Measurements from ENCODE around the gene UBL4A. TPM values are rescaled to one million over a fixed set of nuclear protein-coding genes. Genes with fewer than 3 reads are reported as not detected.

UBL4A gene
- total RNA-seq, 3 donors from 2014 or later, result 36.2 to 40.1 (median 38.3) TPM

DNA sequence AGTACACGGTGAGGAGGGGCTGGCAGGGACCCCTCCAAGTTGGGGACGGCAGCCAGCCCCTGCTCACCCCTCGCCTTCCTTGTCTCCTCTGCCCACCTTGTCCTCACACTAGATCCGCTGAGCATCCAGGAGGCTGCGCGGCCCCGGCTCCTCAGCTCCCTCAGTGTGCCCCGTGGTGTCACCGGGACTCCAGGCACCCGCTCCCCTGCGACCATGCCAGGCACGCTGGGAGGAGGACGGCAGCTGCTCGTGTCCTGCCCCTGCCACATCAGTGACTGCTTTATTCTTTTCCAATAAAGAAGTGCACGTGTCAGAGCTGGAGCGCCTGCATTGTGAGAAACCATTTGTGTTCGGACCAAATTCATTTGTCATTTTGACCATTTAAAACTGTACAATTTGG lies 36.1 kb downstream of the UBL4A start:
- H3K36me3 ChIP-seq, result no peaks in the 10 kb centered on the region

DNA sequence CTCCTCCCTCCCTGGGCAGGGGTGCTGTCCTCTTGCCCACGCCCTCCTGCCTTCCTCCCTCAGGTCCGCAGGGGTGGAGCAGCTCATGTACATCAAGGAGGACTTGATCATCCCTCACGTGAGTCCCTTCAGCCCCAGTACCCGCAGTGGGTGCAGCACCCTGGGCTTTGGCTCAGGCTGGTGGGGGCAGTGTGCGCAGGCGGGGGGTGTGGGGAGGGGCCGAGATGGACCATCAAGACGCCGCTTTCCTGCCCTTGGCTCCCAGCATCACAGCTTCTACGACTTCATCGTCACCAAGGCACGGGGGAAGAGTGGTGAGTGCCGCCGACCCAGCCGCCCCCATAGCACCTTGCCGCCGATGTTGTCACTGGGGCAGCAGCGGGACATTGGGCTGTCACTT lies 36.8 kb downstream of the UBL4A start:
- H3K9me3 ChIP-seq, result no peaks in the 10 kb centered on the region
- no peak overlapping the region for H3K4me3 ChIP-seq
- DNase-seq (ENCODE audit: low spot score in 2 of 2), result no peak
- no peaks in the 10 kb centered on the region for H3K36me3 ChIP-seq
- no peaks in the 10 kb centered on the region for H3K4me1 ChIP-seq
- H3K27me3 ChIP-seq, result peaks cover 0 to 44% of the 10 kb centered on the region in 2 donors
- intact Hi-C loops (cut with DNase I; ENCODE audit: low total_unique reads), result loop anchor here (5.0 kb wide), 1 partner anchor 837 kb away; no protein-coding TSS in a partner anchor
- TF ChIP-seq POLR2A (IDR thresholded peaks at IDR 0.05) (no peak), POLR2AphosphoS5 (IDR thresholded peaks at IDR 0.05) (no peak)
- TF ChIP-seq, protein P1, sequence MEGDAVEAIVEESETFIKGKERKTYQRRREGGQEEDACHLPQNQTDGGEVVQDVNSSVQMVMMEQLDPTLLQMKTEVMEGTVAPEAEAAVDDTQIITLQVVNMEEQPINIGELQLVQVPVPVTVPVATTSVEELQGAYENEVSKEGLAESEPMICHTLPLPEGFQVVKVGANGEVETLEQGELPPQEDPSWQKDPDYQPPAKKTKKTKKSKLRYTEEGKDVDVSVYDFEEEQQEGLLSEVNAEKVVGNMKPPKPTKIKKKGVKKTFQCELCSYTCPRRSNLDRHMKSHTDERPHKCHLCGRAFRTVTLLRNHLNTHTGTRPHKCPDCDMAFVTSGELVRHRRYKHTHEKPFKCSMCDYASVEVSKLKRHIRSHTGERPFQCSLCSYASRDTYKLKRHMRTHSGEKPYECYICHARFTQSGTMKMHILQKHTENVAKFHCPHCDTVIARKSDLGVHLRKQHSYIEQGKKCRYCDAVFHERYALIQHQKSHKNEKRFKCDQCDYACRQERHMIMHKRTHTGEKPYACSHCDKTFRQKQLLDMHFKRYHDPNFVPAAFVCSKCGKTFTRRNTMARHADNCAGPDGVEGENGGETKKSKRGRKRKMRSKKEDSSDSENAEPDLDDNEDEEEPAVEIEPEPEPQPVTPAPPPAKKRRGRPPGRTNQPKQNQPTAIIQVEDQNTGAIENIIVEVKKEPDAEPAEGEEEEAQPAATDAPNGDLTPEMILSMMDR (IDR thresholded peaks at IDR 0.05), result no peak
- no peak overlapping the region for H3K27ac ChIP-seq

More for the DNA sequence above, 36.1 kb downstream of the UBL4A start:
- TF ChIP-seq POLR2AphosphoS5 (IDR thresholded peaks at IDR 0.05) (no peak), POLR2A (IDR thresholded peaks at IDR 0.05) (no peak)
- TF ChIP-seq, protein P1 (IDR thresholded peaks at IDR 0.05), result no peak
- H3K27ac ChIP-seq, result no peak overlapping the region
- DNase-seq (ENCODE audit: low spot score in 2 of 2), result no peak
- H3K9me3 ChIP-seq, result no peaks in the 10 kb centered on the region
- peaks cover 0 to 37% of the 10 kb centered on the region in 2 donors for H3K27me3 ChIP-seq
- no peaks in the 10 kb centered on the region for H3K4me1 ChIP-seq
- no peak overlapping the region for H3K4me3 ChIP-seq
- intact Hi-C loops (cut with DNase I; ENCODE audit: low total_unique reads), result no loop called here

DNA sequence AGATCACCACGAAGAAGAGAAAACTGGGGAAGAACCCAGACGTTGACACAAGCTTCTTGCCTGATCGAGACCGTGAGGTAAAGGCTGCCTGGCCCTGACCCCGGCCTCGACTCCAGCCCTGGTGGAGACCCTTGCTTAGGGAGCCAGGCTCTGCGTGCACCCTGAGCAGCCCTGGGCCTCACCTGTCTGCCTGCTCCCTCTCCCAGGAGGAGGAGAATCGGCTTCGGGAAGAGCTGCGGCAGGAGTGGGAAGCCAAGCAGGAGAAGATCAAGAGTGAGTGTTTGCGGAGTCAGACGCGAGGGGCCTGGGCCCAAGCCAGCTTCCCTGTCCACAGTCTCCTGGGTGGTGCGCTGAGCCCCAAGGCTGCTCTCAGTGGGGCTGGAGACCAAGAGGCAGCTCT lies 37.9 kb downstream of the UBL4A start:
- Histone ChIP-seq H3K9me3 (no peaks in the 10 kb centered on the region), H3K4me1 (no peaks in the 10 kb centered on the region), H3K27ac (no peak overlapping the region), H3K27me3 (peaks cover 0 to 47% of the 10 kb centered on the region in 2 donors), H3K36me3 (no peaks in the 10 kb centered on the region), H3K4me3 (no peak overlapping the region)
- intact Hi-C loops (cut with DNase I; ENCODE audit: low total_unique reads), result loop anchor here (5.0 kb wide), 1 partner anchor 836 kb away; no protein-coding TSS in a partner anchor
- DNase-seq (ENCODE audit: low spot score in 2 of 2), result no peak
- no peak for TF ChIP-seq POLR2AphosphoS5 (IDR thresholded peaks at IDR 0.05)
- no peak for TF ChIP-seq POLR2A (IDR thresholded peaks at IDR 0.05)
- TF ChIP-seq, protein P1 (IDR thresholded peaks at IDR 0.05), result no peak

DNA sequence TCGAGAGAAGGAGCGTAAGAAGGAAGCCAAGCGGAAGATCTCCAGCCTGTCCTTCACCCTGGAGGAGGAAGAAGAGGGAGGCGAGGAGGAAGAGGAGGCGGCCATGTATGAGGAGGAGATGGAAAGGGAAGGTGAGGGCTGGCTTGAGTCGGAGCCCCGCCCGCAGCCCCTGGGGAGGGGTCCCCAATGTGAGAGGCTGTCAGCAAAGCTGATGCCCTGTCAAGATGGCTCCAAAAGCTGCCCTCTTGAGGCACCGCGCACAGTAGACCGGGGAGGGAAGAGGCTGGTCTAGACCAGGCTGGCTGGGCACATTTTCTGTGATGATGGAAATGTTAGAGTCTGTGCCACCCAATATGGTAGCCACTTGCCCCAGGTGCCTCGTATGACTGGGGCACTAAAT lies 40.0 kb downstream of the UBL4A start:
- H3K27ac ChIP-seq, result no peak overlapping the region
- TF ChIP-seq POLR2A (IDR thresholded peaks at IDR 0.05) (no peak), POLR2AphosphoS5 (IDR thresholded peaks at IDR 0.05) (no peak)
- TF ChIP-seq, protein P1 (IDR thresholded peaks at IDR 0.05), result no peak
- DNase-seq (ENCODE audit: low spot score in 2 of 2), result no peak
- intact Hi-C loops (cut with DNase I; ENCODE audit: low total_unique reads), result loop anchor here (5.0 kb wide), 1 partner anchor 834 kb away; no protein-coding TSS in a partner anchor
- H3K9me3 ChIP-seq, result no peaks in the 10 kb centered on the region
- no peaks in the 10 kb centered on the region for H3K36me3 ChIP-seq
- H3K4me3 ChIP-seq, result no peak overlapping the region
- peaks cover 0 to 54% of the 10 kb centered on the region in 2 donors for H3K27me3 ChIP-seq
- no peaks in the 10 kb centered on the region for H3K4me1 ChIP-seq

DNA sequence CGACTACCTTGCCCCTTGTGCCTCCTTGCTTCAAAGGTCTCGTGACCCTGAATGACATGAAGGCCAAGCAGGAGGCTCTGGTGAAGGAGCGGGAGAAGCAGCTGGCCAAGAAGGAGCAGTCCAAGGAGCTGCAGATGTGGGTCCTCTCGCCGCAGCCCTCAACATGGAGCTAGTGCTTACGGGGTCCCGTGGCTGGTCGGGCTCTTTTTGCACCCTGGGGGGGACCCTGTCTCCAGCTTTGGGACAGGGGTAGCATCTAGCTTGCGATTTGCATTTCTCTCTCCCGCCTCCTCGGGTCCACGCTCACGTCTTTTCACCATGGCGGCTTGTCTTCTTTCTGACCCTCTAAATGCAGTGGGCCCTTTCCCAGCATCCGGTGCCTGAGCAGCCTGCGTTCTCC lies 40.6 kb downstream of the UBL4A start:
- Histone ChIP-seq H3K27ac (no peak overlapping the region), H3K27me3 (peaks cover 0 to 57% of the 10 kb centered on the region in 2 donors), H3K4me1 (no peaks in the 10 kb centered on the region), H3K9me3 (no peaks in the 10 kb centered on the region), H3K36me3 (no peaks in the 10 kb centered on the region), H3K4me3 (no peak overlapping the region)
- intact Hi-C loops (cut with DNase I; ENCODE audit: low total_unique reads), result loop anchor here (5.0 kb wide), 1 partner anchor 833 kb away; no protein-coding TSS in a partner anchor
- TF ChIP-seq POLR2A (IDR thresholded peaks at IDR 0.05), result no peak
- no peak for TF ChIP-seq POLR2AphosphoS5 (IDR thresholded peaks at IDR 0.05)
- TF ChIP-seq, protein P1 (IDR thresholded peaks at IDR 0.05), result no peak
- no peak for DNase-seq (ENCODE audit: low spot score in 2 of 2)

All from breast epithelium (tissue), 4 donors.